ENCODE results near the gene SOX15.

Gene SOX15

DNA sequence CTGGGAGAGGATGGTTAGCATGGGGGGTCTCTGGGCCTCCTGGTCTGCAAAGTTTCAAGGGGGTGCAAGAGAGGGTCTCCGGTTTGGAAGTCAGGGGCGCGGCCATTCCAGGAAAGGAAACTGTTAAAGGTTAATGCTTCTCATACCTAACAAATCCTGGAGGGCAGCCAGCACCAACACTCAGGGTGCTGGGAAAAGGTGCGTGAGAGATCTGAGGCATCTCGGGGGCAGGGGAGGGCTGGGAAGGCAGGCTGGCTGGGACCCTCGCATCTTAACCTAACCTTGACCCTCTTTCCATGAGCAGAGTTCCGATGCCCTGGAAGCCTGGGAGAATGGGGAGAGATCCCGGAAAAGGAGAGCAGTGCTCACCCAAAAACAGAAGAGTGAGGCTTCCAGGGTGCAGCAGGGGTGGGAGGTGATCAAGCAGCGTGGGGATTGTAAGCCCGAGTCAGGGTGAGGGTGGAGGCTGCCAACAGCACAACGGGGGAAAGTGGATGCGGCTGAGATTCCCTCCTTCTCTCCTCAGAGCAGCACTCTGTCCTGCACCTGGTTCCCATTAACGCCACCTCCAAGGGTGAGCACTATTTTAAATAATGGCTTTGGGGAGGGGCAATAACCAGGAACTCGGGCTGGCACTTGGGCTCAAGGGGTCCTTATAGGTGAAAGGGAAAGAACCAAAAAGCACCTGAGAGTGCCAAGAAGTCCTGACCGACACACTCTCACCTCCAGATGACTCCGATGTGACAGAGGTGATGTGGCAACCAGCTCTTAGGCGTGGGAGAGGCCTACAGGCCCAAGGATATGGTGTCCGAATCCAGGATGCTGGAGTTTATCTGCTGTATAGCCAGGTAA is 30.3 kb downstream of the SOX15 start:
- TF ChIP-seq ZC3H10 (CRISPR knock-in tag; IDR thresholded peaks at IDR 0.05) (no peak), ZNF70 (CRISPR knock-in tag; IDR thresholded peaks at IDR 0.05) (no peak), BACH2 (CRISPR knock-in tag; IDR thresholded peaks at IDR 0.05; ENCODE audit: borderline replicate concordance) (no peak), ZNF565 (CRISPR knock-in tag; conservative IDR thresholded peaks at IDR 0.05; ENCODE audit: low read depth) (no peak), ZNF8 (CRISPR knock-in tag; IDR thresholded peaks at IDR 0.05) (no peak), OSR1 (CRISPR knock-in tag; IDR thresholded peaks at IDR 0.05) (no peak), ESRRG (CRISPR knock-in tag; IDR thresholded peaks at IDR 0.05) (no peak), ARNTL (CRISPR knock-in tag; IDR thresholded peaks at IDR 0.05; ENCODE audit: borderline replicate concordance, low read depth) (no peak), GLIS3 (CRISPR knock-in tag; IDR thresholded peaks at IDR 0.05) (no peak), PPARA (CRISPR knock-in tag; IDR thresholded peaks at IDR 0.05; ENCODE audit: borderline replicate concordance) (no peak), ZFP30 (CRISPR knock-in tag; IDR thresholded peaks at IDR 0.05) (no peak)
- TF ChIP-seq, protein P1, sequence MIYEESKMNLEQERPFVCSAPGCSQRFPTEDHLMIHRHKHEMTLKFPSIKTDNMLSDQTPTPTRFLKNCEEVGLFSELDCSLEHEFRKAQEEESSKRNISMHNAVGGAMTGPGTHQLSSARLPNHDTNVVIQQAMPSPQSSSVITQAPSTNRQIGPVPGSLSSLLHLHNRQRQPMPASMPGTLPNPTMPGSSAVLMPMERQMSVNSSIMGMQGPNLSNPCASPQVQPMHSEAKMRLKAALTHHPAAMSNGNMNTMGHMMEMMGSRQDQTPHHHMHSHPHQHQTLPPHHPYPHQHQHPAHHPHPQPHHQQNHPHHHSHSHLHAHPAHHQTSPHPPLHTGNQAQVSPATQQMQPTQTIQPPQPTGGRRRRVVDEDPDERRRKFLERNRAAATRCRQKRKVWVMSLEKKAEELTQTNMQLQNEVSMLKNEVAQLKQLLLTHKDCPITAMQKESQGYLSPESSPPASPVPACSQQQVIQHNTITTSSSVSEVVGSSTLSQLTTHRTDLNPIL (CRISPR knock-in tag; IDR thresholded peaks at IDR 0.05; ENCODE audit: low read depth) = no peak
- no peak for ATAC-seq

DNA sequence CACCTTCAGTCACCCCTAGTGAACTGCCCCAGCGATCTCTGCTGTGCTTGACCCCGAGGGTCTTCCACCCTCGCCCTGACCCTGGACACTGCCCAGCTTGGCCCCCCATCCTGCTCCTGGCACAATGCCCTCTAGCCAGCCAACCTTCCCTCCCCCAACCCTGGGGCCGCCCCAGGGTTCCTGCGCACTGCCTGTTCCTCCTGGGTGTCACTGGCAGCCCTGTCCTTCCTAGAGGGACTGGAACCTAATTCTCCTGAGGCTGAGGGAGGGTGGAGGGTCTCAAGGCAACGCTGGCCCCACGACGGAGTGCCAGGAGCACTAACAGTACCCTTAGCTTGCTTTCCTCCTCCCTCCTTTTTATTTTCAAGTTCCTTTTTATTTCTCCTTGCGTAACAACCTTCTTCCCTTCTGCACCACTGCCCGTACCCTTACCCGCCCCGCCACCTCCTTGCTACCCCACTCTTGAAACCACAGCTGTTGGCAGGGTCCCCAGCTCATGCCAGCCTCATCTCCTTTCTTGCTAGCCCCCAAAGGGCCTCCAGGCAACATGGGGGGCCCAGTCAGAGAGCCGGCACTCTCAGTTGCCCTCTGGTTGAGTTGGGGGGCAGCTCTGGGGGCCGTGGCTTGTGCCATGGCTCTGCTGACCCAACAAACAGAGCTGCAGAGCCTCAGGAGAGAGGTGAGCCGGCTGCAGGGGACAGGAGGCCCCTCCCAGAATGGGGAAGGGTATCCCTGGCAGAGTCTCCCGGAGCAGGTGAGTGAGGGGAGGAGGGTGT is 31.2 kb downstream of the SOX15 start, which contains the start of gene TNFSF13:
Gene TNFSF13, plus strand, starts transcription at position 207 of the 776 bp plus-strand sequence. Its CDS starts 290 bp downstream, at position 497.
- TF ChIP-seq SNAI2 (CRISPR knock-in tag; IDR thresholded peaks at IDR 0.05) (no peak), RARB (CRISPR knock-in tag; IDR thresholded peaks at IDR 0.05) (no peak), TCF4 (CRISPR knock-in tag; IDR thresholded peaks at IDR 0.05; ENCODE audit: borderline replicate concordance) (no peak)
- TF ChIP-seq, protein P2, sequence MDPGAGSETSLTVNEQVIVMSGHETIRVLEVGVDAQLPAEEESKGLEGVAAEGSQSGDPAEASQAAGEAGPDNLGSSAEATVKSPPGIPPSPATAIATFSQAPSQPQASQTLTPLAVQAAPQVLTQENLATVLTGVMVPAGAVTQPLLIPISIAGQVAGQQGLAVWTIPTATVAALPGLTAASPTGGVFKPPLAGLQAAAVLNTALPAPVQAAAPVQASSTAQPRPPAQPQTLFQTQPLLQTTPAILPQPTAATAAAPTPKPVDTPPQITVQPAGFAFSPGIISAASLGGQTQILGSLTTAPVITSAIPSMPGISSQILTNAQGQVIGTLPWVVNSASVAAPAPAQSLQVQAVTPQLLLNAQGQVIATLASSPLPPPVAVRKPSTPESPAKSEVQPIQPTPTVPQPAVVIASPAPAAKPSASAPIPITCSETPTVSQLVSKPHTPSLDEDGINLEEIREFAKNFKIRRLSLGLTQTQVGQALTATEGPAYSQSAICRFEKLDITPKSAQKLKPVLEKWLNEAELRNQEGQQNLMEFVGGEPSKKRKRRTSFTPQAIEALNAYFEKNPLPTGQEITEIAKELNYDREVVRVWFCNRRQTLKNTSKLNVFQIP (CRISPR knock-in tag; IDR thresholded peaks at IDR 0.05; ENCODE audit: borderline replicate concordance, low read depth) = no peak
- TF ChIP-seq, protein P3, sequence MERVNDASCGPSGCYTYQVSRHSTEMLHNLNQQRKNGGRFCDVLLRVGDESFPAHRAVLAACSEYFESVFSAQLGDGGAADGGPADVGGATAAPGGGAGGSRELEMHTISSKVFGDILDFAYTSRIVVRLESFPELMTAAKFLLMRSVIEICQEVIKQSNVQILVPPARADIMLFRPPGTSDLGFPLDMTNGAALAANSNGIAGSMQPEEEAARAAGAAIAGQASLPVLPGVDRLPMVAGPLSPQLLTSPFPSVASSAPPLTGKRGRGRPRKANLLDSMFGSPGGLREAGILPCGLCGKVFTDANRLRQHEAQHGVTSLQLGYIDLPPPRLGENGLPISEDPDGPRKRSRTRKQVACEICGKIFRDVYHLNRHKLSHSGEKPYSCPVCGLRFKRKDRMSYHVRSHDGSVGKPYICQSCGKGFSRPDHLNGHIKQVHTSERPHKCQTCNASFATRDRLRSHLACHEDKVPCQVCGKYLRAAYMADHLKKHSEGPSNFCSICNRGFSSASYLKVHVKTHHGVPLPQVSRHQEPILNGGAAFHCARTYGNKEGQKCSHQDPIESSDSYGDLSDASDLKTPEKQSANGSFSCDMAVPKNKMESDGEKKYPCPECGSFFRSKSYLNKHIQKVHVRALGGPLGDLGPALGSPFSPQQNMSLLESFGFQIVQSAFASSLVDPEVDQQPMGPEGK (CRISPR knock-in tag; IDR thresholded peaks at IDR 0.05; ENCODE audit: borderline replicate concordance) = no peak
- ATAC-seq = no peak

DNA sequence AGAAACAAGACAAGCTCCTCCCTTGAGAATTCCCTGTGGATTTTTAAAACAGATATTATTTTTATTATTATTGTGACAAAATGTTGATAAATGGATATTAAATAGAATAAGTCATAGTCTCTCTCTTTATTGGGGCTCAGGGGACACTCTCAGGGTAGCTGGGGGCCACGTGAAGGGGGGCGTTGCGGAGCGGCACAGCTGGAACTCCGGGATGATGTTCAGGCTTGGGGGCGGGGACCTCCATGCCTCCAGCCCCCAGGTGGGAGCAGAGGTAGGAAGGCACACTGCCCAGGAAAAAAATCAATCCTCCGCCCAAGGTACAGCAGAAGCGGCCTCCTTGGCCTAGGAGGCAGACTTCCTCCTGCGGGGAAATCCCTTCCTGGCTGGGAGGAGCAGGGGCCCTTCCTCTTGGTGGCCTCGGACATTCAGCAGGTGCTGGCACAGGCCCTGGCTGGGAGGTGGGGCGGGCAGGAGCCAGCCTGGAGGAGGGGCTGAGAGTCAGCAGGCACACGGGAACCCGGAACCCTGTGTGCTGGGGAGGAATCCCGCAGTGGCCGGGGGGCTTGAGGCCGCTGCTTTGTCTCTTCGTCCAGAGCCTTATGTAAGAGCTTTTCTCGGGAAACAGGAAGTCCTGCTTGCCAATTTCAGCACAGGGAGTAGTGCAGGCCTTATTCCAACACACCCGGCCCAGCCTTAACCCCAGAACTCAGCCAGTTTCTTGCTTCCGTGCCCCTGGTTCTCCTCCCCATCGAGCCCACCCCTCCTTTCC is 31.9 kb downstream of the SOX15 start:
- ATAC-seq = no peak; the same call in 2 of the 3 replicates
- TF ChIP-seq, protein P4, sequence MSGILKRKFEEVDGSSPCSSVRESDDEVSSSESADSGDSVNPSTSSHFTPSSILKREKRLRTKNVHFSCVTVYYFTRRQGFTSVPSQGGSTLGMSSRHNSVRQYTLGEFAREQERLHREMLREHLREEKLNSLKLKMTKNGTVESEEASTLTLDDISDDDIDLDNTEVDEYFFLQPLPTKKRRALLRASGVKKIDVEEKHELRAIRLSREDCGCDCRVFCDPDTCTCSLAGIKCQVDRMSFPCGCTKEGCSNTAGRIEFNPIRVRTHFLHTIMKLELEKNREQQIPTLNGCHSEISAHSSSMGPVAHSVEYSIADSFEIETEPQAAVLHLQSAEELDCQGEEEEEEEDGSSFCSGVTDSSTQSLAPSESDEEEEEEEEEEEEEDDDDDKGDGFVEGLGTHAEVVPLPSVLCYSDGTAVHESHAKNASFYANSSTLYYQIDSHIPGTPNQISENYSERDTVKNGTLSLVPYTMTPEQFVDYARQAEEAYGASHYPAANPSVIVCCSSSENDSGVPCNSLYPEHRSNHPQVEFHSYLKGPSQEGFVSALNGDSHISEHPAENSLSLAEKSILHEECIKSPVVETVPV (CRISPR knock-in tag; IDR thresholded peaks at IDR 0.05) = no peak
- TF ChIP-seq ZFP30 (CRISPR knock-in tag; IDR thresholded peaks at IDR 0.05) = no peak
- TF ChIP-seq TOX (CRISPR knock-in tag; IDR thresholded peaks at IDR 0.05; ENCODE audit: borderline replicate concordance) = no peak
- TF ChIP-seq CSDC2 (CRISPR knock-in tag; IDR thresholded peaks at IDR 0.05) = no peak
- TF ChIP-seq GLIS3 (CRISPR knock-in tag; IDR thresholded peaks at IDR 0.05) = no peak
- no peak for TF ChIP-seq TCF4 (CRISPR knock-in tag; IDR thresholded peaks at IDR 0.05; ENCODE audit: borderline replicate concordance)
- no peak for TF ChIP-seq OSR1 (CRISPR knock-in tag; IDR thresholded peaks at IDR 0.05)
- no peak for TF ChIP-seq PPARA (CRISPR knock-in tag; IDR thresholded peaks at IDR 0.05; ENCODE audit: borderline replicate concordance)
- TF ChIP-seq, protein P2 (CRISPR knock-in tag; IDR thresholded peaks at IDR 0.05; ENCODE audit: borderline replicate concordance, low read depth) = no peak
- TF ChIP-seq ZNF70 (CRISPR knock-in tag; IDR thresholded peaks at IDR 0.05) = no peak
- TF ChIP-seq ZNF8 (CRISPR knock-in tag; IDR thresholded peaks at IDR 0.05) = no peak
- TF ChIP-seq ESRRG (CRISPR knock-in tag; IDR thresholded peaks at IDR 0.05) = no peak
- TF ChIP-seq, protein P3 (CRISPR knock-in tag; IDR thresholded peaks at IDR 0.05; ENCODE audit: borderline replicate concordance) = no peak
- no peak for TF ChIP-seq BACH2 (CRISPR knock-in tag; IDR thresholded peaks at IDR 0.05; ENCODE audit: borderline replicate concordance)
- TF ChIP-seq ZC3H10 (CRISPR knock-in tag; IDR thresholded peaks at IDR 0.05) = no peak
- TF ChIP-seq RARB (CRISPR knock-in tag; IDR thresholded peaks at IDR 0.05) = no peak
